Thoracic aorta (tissue), 2 donors: ENCODE data around the gene CA9. TPM values are rescaled to one million over a fixed set of nuclear protein-coding genes. Genes with fewer than 3 reads are reported as not detected.

Experiments
- ATAC-seq: fragments of 150-250 bp; one replicate; pipeline ENCODE4 v1.8.0; 2017; ENCODE audit warnings: low read depth; ENCODE audit not compliant: insufficient number of reproducible peaks, low FRiP score
- DNase-seq: peaks from one replicate; pipeline ENCODE4 v3.0.0-alpha.2; 2020; ENCODE audit warnings: low spot score
- H3K27ac ChIP-seq, 2 donors: fragments of 200-600 bp; sonication (generic); 1 replicate in 1 of 2; 2 replicates in 1 of 2; pipeline ENCODE4 v1.5.1; 2016; ENCODE audit warnings: mild to moderate bottlenecking in 2 of 2, moderate library complexity in 2 of 2
- H3K27me3 ChIP-seq: fragments of 200-600 bp; sonication (generic); replicated peaks from 2 replicates; pipeline ENCODE4 v1.6.0; 2016; ENCODE audit warnings: mild to moderate bottlenecking; ENCODE audit not compliant: insufficient read depth
- H3K36me3 ChIP-seq: fragments of 200-600 bp; sonication (generic); one replicate; pipeline ENCODE4 v1.5.1; 2016
- H3K4me1 ChIP-seq, 2 donors: fragments of 200-600 bp; sonication (generic); 1 replicate in 1 of 2; 2 replicates in 1 of 2; pipeline versions ENCODE4 v1.5.1 to v1.6.0; 2016; ENCODE audit warnings: low read depth in 2 of 2, mild to moderate bottlenecking in 1 of 2; ENCODE audit not compliant: control insufficient read depth in 1 of 2
- H3K4me3 ChIP-seq: fragments of 200-600 bp; sonication (generic); 2 replicates; pipeline ENCODE4 v1.5.1; 2016; ENCODE audit warnings: mild to moderate bottlenecking
- H3K9me3 ChIP-seq: fragments of 200-600 bp; sonication (generic); 2 replicates; pipeline ENCODE4 v1.5.1; 2016
- CTCF ChIP-seq: fragments of 200-600 bp; sonication (generic); IDR thresholded peaks from one replicate; pipeline ENCODE4 v1.5.1; 2019; ENCODE audit warnings: antibody characterized with exemption
- total RNA-seq, 2 donors: library from RNA; depleted of rRNA; stranded (reverse); fragments of >200 nt; gene quantifications; one replicate each; pipeline versions ENCODE4 v1.1.0 to v1.2.3, GENCODE V29; 2016

The CA9 gene
- total RNA-seq, 2 donors from 2014 or later: 10.7 TPM; not detected in 1

- Histone ChIP-seq H3K27ac (peak overlapping the region; percentile 99 to 100), H3K36me3 (peaks cover 47% of the 10 kb centered on the region), H3K9me3 (no peaks in the 10 kb centered on the region), H3K4me1 (peaks cover 7 to 62% of the 10 kb centered on the region in 2 donors), H3K4me3 (no peak overlapping the region), H3K27me3 (no peaks in the 10 kb centered on the region)
- no peak for DNase-seq
- TF ChIP-seq CTCF: no peak
- no peak for ATAC-seq
Measured at GRCh38 chr9:35681341-35682002, 7.7 kb downstream of the CA9 start.

- H3K9me3 ChIP-seq: no peaks in the 10 kb centered on the region
- no peak for ATAC-seq
- no peaks in the 10 kb centered on the region for H3K27me3 ChIP-seq
- TF ChIP-seq CTCF: no peak
- no peak for DNase-seq
- peaks cover 53% of the 10 kb centered on the region for H3K36me3 ChIP-seq
- H3K4me3 ChIP-seq: no peak overlapping the region
- peaks cover 6 to 58% of the 10 kb centered on the region in 2 donors for H3K4me1 ChIP-seq
- H3K27ac ChIP-seq: peak overlapping the region; percentile 99 to 100
Measured at GRCh38 chr9:35682051-35682450, 8.3 kb downstream of the CA9 start.

- no peak for TF ChIP-seq CTCF
- DNase-seq: no peak
Measured at GRCh38 chr9:35682520-35683315, 9.0 kb downstream of the CA9 start.

GRCh38 chr9:35683323-35683722 is 9.6 kb downstream of the CA9 start:
- H3K27me3 ChIP-seq: no peaks in the 10 kb centered on the region
- DNase-seq: no peak
- H3K4me1 ChIP-seq: peaks cover 6 to 52% of the 10 kb centered on the region in 2 donors
- peaks cover 65% of the 10 kb centered on the region for H3K36me3 ChIP-seq
- no peak for TF ChIP-seq CTCF
- H3K4me3 ChIP-seq: peak overlapping the region; percentile 94
- H3K9me3 ChIP-seq: no peaks in the 10 kb centered on the region
- no peak for ATAC-seq
- H3K27ac ChIP-seq: peak overlapping the region; percentile 99 to 100

More at GRCh38 chr9:35682520-35683315, 9.0 kb downstream of the CA9 start:
- Histone ChIP-seq H3K4me1 (peaks cover 6 to 52% of the 10 kb centered on the region in 2 donors), H3K36me3 (peaks cover 59% of the 10 kb centered on the region), H3K4me3 (peak overlapping the region; percentile 94), H3K27me3 (no peaks in the 10 kb centered on the region), H3K9me3 (no peaks in the 10 kb centered on the region), H3K27ac (peak overlapping the region; percentile 99 to 100)
- no peak for ATAC-seq

- H3K27me3 ChIP-seq: no peaks in the 10 kb centered on the region
- peak overlapping the region; percentile 94 for H3K4me3 ChIP-seq
- no peak for DNase-seq
- no peak for ATAC-seq
- peaks cover 70% of the 10 kb centered on the region for H3K36me3 ChIP-seq
- no peaks in the 10 kb centered on the region for H3K9me3 ChIP-seq
- TF ChIP-seq CTCF: no peak
- H3K27ac ChIP-seq: peak overlapping the region; percentile 99 to 100
- H3K4me1 ChIP-seq: peaks cover 6 to 51% of the 10 kb centered on the region in 2 donors
Measured at GRCh38 chr9:35684921-35685320, 11.2 kb downstream of the CA9 start.
